Calu3 (cell line): ENCODE data around the gene HLCS. TPM values are rescaled to one million over a fixed set of nuclear protein-coding genes. Genes with fewer than 3 reads are reported as not detected.

ENCODE experiments used
- BruUV-seq: library from RNA; stranded (reverse); fragments of 400-500 nt; replicated peaks from 2 replicates; lab custom pipeline; 2021; lab: Mats Ljungman, UMichigan
- CTCF ChIA-PET: fragments of 300-600 bp; sonication (Branson Sonifier 250); formaldehyde crosslinking; loops from one replicate; lab custom pipeline; 2022; ENCODE audit warnings: antibody characterized with exemption; lab: Charles Lee
- DNase-seq: peaks from one replicate; pipeline ENCODE4 v3.0.0; 2022
- H3K27ac Mint-ChIP-seq: one replicate; pipeline ENCODE4 v1.8.0; 2022; ENCODE audit warnings: mixed read lengths; ENCODE audit not compliant: unreplicated experiment
- H3K27me3 Mint-ChIP-seq: one replicate; pipeline ENCODE4 v1.8.0; 2022; ENCODE audit warnings: mixed read lengths; ENCODE audit not compliant: unreplicated experiment
- H3K36me3 Mint-ChIP-seq: one replicate; pipeline ENCODE4 v1.8.0; 2022; ENCODE audit warnings: mild to moderate bottlenecking, moderate library complexity, mixed read lengths; ENCODE audit not compliant: insufficient read depth, unreplicated experiment
- H3K4me1 Mint-ChIP-seq: one replicate; pipeline ENCODE4 v1.8.0; 2022; ENCODE audit warnings: mild to moderate bottlenecking, low read depth, mixed read lengths; ENCODE audit not compliant: unreplicated experiment
- H3K4me3 Mint-ChIP-seq: one replicate; pipeline ENCODE4 v1.8.0; 2022; ENCODE audit warnings: mild to moderate bottlenecking, low read depth, moderate library complexity, mixed read lengths; ENCODE audit not compliant: unreplicated experiment
- H3K9me3 Mint-ChIP-seq: one replicate; pipeline ENCODE4 v1.8.0; 2022; ENCODE audit warnings: low read depth, mixed read lengths; ENCODE audit not compliant: unreplicated experiment
- intact Hi-C: fragments of 100-400 bp; cut with micrococcal nuclease; formaldehyde crosslinking; loops from one replicate; pipeline ENCODE4 v1.10.0; 2022; ENCODE audit not compliant: unreplicated experiment
- total RNA-seq: library from RNA; stranded (reverse); gene quantifications from 2 replicates; pipeline ENCODE4 v1.2.3, GENCODE V29; 2022
- TF ChIP-seq, protein P1 (sequence below): fragments of 200-600 bp; IDR thresholded peaks from one replicate; pipeline ENCODE4 v1.8.0; 2022; ENCODE audit warnings: antibody characterized with exemption; ENCODE audit not compliant: unreplicated experiment

The HLCS gene
- total RNA-seq, 1 experiment from 2014 or later, result 18.4 TPM

DNA sequence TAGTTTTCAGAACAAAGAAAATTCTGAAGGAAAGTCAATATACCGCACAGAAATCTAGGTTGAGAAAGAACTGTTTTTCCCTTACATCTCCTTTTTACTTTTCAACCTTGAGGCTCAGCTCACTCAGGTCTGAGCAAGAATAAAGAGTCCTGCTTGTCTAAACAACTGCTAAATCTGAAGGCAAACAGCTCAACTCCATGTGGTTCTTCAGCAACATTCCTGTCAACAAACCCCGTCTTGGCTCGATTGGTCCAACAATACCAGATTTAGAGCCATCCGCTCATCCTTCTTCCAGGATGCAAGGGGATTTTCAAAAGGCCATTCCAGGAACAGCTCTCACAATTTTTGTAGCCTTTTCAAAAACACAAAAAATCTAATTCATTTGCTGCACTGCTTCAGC lies 119.8 kb downstream of the HLCS start:
- H3K27ac Mint-ChIP-seq, result no peak overlapping the region
- no TSS peak for BruUV-seq
- H3K4me3 Mint-ChIP-seq, result no peak overlapping the region
- TF ChIP-seq, protein P1, sequence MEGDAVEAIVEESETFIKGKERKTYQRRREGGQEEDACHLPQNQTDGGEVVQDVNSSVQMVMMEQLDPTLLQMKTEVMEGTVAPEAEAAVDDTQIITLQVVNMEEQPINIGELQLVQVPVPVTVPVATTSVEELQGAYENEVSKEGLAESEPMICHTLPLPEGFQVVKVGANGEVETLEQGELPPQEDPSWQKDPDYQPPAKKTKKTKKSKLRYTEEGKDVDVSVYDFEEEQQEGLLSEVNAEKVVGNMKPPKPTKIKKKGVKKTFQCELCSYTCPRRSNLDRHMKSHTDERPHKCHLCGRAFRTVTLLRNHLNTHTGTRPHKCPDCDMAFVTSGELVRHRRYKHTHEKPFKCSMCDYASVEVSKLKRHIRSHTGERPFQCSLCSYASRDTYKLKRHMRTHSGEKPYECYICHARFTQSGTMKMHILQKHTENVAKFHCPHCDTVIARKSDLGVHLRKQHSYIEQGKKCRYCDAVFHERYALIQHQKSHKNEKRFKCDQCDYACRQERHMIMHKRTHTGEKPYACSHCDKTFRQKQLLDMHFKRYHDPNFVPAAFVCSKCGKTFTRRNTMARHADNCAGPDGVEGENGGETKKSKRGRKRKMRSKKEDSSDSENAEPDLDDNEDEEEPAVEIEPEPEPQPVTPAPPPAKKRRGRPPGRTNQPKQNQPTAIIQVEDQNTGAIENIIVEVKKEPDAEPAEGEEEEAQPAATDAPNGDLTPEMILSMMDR, result no peak
- no peaks in the 10 kb centered on the region for H3K4me1 Mint-ChIP-seq
- no peaks in the 10 kb centered on the region for H3K36me3 Mint-ChIP-seq
- CTCF ChIA-PET, result no interaction called here
- intact Hi-C loops, result loop anchor here (5.0 kb wide), 1 partner anchor 79 kb away; no protein-coding TSS in a partner anchor
- no peaks in the 10 kb centered on the region for H3K9me3 Mint-ChIP-seq
- no peaks in the 10 kb centered on the region for H3K27me3 Mint-ChIP-seq
- DNase-seq, result no peak

DNA sequence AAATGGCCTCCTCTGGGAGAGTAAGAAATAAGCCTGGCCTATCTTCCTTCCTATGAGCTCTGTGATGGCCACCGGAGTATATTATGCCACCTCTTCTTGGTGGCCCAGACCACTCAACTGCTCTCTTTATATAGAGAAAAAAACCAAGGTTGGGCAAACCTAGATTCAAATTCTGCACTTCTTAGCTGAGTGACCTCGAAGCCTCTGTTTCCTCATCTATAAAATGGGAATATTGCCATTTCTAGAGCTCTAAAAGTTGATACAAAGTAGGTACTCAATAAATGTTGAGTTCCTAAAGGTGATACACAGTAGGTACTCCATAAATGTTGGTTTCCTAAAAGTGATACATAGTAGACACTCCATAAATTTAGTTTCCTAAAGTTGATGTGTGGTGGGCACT lies 120.7 kb downstream of the HLCS start:
- no peaks in the 10 kb centered on the region for H3K27me3 Mint-ChIP-seq
- CTCF ChIA-PET, result no interaction called here
- H3K36me3 Mint-ChIP-seq, result no peaks in the 10 kb centered on the region
- H3K4me1 Mint-ChIP-seq, result no peaks in the 10 kb centered on the region
- no peak overlapping the region for H3K27ac Mint-ChIP-seq
- no TSS peak for BruUV-seq
- TF ChIP-seq, protein P1, result no peak
- intact Hi-C loops, result loop anchor here (5.0 kb wide), 1 partner anchor 78 kb away; no protein-coding TSS in a partner anchor
- H3K4me3 Mint-ChIP-seq, result no peak overlapping the region
- no peak for DNase-seq
- no peaks in the 10 kb centered on the region for H3K9me3 Mint-ChIP-seq

DNA sequence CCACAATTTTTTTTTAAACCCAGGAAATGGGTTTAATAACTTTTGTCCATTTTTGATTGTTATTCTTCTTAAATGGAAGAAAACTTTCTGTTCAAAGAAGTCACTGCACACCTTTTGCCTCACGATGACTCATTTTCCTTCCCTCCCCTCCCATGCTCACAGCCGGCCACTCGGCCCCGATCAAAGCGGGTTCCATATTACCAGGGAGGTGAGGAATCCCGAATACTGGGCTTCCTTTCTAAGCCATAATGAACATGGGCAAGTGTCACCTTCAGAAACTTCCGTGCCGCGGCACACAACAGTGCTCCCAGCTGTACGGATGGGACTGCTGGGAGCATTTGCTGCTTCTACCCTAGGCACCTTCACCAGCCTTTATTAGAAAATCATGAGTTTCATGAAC lies 121.4 kb downstream of the HLCS start:
- CTCF ChIA-PET, result no interaction called here
- Mint-ChIP-seq H3K36me3 (no peaks in the 10 kb centered on the region), H3K4me1 (no peaks in the 10 kb centered on the region), H3K27ac (no peak overlapping the region), H3K27me3 (no peaks in the 10 kb centered on the region), H3K4me3 (no peak overlapping the region), H3K9me3 (no peaks in the 10 kb centered on the region)
- intact Hi-C loops, result loop anchor here (5.0 kb wide), 1 partner anchor 78 kb away; no protein-coding TSS in a partner anchor
- BruUV-seq, result no TSS peak
- no peak for DNase-seq
- TF ChIP-seq, protein P1, result no peak

DNA sequence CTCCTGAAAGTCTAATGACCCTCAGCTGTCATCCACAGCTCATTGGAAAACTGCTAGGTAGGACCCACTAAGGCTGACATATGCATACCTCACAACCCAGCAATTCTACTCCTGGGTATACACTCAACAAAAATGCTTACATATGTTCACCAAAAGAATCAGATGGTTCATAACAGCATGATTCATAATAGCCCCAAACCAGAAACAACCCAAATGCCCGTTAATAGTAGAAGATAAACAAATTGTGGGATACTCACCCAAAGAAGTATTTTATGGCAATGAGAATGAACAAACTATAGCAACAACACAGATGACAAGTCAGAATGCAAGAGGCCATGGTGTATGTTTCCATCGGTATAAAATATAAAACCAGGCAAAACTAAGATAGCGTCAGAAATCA lies 124.6 kb downstream of the HLCS start:
- CTCF ChIA-PET, result no interaction called here
- Mint-ChIP-seq H3K36me3 (no peaks in the 10 kb centered on the region), H3K4me3 (no peak overlapping the region), H3K27ac (no peak overlapping the region), H3K4me1 (peaks cover 8% of the 10 kb centered on the region), H3K27me3 (no peaks in the 10 kb centered on the region), H3K9me3 (no peaks in the 10 kb centered on the region)
- TF ChIP-seq, protein P1, result no peak
- intact Hi-C loops, result no loop called here
- BruUV-seq, result no TSS peak
- no peak for DNase-seq
